Nephron progenitor cell (in vitro differentiated cells): ENCODE results near the gene NUDT6.

ENCODE experiments used
- DNase-seq: peaks from one replicate; pipeline ENCODE4 v3.0.0; 2021
- H3K27ac Mint-ChIP-seq: 2 replicates; pipeline ENCODE4 v1.8.0; 2021; ENCODE audit warnings: mild to moderate bottlenecking, moderate library complexity, mixed read lengths
- H3K27me3 Mint-ChIP-seq: 2 replicates; pipeline ENCODE4 v1.8.0; 2021; ENCODE audit warnings: mild to moderate bottlenecking, low read depth, mixed read lengths; ENCODE audit not compliant: poor library complexity
- H3K36me3 Mint-ChIP-seq: 2 replicates; pipeline ENCODE4 v1.8.0; 2021; ENCODE audit warnings: low read depth, mixed read lengths
- H3K4me1 Mint-ChIP-seq: 2 replicates; pipeline ENCODE4 v1.8.0; 2021; ENCODE audit warnings: mixed read lengths
- H3K4me3 Mint-ChIP-seq: 2 replicates; pipeline ENCODE4 v1.8.0; 2021; ENCODE audit warnings: mild to moderate bottlenecking, moderate library complexity, mixed read lengths
- H3K9me3 Mint-ChIP-seq: 2 replicates; pipeline ENCODE4 v1.8.0; 2021; ENCODE audit warnings: mild to moderate bottlenecking, moderate library complexity, mixed read lengths
- TF ChIP-seq, protein P1 (sequence below): fragments of 200-600 bp; sonication (generic); IDR thresholded peaks from 2 replicates; pipeline ENCODE4 v1.5.0; 2021; ENCODE audit warnings: antibody characterized with exemption

The NUDT6 gene

DNA sequence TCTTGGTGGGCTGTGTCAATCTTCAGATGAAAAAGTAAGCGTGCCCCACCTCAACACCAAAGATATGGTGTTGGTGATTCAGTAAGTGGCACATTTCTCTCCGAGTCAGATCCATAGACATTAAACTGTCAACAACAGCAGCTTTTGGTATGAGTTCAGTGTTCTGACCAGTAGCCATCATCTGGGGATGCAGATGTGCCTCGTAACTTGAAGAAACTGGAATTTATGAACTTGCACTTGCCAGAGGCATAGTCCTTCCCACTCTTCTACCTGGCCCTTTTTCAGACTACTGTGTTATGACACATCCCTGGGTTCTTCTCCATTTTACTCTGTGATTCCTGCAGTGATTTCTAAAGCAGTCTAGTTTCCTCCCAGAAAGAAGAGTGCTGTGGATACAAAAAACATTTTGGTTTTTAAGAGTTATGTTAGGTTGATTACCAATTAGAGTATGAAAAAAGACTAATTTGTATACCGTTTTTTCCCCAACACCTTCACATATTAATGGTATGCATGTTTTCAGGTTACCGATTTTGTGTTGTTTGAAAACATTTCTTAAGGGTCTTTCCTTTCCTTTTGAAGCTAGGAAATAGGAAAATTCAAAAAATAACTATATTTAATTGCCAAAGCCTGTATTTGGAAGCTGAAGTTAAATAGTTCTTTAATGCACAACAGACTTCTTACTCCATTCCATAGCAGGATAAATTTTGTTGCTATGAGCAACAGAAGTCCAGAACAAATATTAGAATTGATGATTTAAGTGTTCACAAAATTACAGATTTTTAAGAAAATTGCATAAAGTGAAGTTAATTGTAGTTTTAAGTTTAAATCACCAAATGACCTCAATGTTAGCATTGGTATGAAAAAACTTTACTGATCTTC is 39.3 kb downstream of the NUDT6 start:
- TF ChIP-seq, protein P1, sequence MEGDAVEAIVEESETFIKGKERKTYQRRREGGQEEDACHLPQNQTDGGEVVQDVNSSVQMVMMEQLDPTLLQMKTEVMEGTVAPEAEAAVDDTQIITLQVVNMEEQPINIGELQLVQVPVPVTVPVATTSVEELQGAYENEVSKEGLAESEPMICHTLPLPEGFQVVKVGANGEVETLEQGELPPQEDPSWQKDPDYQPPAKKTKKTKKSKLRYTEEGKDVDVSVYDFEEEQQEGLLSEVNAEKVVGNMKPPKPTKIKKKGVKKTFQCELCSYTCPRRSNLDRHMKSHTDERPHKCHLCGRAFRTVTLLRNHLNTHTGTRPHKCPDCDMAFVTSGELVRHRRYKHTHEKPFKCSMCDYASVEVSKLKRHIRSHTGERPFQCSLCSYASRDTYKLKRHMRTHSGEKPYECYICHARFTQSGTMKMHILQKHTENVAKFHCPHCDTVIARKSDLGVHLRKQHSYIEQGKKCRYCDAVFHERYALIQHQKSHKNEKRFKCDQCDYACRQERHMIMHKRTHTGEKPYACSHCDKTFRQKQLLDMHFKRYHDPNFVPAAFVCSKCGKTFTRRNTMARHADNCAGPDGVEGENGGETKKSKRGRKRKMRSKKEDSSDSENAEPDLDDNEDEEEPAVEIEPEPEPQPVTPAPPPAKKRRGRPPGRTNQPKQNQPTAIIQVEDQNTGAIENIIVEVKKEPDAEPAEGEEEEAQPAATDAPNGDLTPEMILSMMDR: no peak
- Mint-ChIP-seq H3K27me3 (no peaks in the 10 kb centered on the region), H3K27ac (peak overlapping the region; percentile 40), H3K9me3 (peaks cover 29% of the 10 kb centered on the region), H3K36me3 (peaks cover 78% of the 10 kb centered on the region), H3K4me3 (no peak overlapping the region), H3K4me1 (no peaks in the 10 kb centered on the region)
- DNase-seq: no peak

DNA sequence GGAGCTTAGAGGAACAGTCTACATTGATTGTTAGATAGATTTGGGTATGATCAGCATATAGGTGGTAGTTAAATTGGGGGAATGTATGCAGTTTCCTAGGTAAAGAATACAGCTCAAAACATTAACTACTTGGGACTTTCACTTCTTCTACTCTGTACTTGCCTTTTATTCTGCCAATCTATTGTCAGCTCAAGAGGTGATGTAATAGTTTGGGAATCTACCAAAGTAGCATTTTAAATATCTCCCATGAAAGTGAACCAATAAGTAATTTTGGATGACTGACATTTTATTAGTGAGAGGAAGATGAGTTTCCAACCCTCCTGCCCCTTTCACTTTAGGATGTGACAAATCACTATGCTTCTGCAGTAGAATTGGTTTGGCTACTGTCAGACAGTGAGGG is 43.4 kb downstream of the NUDT6 start:
- Mint-ChIP-seq H3K9me3 (peaks cover 29% of the 10 kb centered on the region), H3K27me3 (no peaks in the 10 kb centered on the region), H3K36me3 (peaks cover 64% of the 10 kb centered on the region), H3K4me1 (no peaks in the 10 kb centered on the region), H3K4me3 (no peak overlapping the region), H3K27ac (no peak overlapping the region)
- TF ChIP-seq, protein P1: no peak
- no peak for DNase-seq

DNA sequence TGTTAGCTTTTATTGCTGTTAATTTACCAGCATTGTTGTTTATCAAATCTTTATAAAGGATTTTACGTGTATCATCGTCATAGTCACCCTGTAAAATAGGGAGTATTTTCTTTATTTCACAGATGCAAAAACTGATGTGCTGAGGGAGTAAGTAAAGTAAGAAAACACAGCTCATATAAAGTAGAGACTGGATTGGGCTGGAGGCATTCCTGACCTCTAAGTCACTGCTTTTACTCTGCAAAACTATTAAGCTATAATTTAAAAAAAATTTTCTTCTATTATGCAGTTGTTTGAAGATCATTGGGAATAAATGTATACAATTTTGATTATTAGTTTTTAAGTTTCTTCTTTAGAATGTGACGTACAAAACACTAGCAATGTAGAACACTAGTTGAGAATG is 45.9 kb downstream of the NUDT6 start:
- Mint-ChIP-seq H3K4me1 (no peaks in the 10 kb centered on the region), H3K9me3 (peaks cover 38% of the 10 kb centered on the region), H3K27ac (no peak overlapping the region), H3K36me3 (peaks cover 62% of the 10 kb centered on the region), H3K4me3 (no peak overlapping the region), H3K27me3 (no peaks in the 10 kb centered on the region)
- DNase-seq: no peak
- TF ChIP-seq, protein P1: no peak

DNA sequence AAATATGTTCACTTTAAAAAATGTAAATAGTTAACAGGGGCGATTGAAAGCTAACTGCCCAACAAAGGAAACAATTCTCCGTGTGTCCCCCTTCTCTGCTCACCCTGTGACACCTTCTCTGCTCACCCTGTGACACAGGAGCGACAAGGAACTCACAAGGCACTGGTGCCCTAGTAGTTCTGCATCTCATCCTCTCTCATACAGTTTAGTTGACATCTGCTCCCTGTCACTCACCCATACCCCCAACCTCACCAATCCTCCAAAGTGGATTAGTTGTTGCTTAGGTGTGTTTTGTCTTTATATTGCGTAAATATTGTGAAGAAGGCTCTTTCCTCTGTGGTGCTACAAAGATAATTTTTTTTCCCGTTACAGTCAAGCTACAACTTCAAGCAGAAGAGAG is 46.4 kb downstream of the NUDT6 start:
- H3K4me1 Mint-ChIP-seq: no peaks in the 10 kb centered on the region
- H3K27me3 Mint-ChIP-seq: no peaks in the 10 kb centered on the region
- H3K4me3 Mint-ChIP-seq: no peak overlapping the region
- TF ChIP-seq, protein P1: no peak
- H3K27ac Mint-ChIP-seq: no peak overlapping the region
- peaks cover 62% of the 10 kb centered on the region for H3K36me3 Mint-ChIP-seq
- no peak for DNase-seq
- H3K9me3 Mint-ChIP-seq: peaks cover 38% of the 10 kb centered on the region

DNA sequence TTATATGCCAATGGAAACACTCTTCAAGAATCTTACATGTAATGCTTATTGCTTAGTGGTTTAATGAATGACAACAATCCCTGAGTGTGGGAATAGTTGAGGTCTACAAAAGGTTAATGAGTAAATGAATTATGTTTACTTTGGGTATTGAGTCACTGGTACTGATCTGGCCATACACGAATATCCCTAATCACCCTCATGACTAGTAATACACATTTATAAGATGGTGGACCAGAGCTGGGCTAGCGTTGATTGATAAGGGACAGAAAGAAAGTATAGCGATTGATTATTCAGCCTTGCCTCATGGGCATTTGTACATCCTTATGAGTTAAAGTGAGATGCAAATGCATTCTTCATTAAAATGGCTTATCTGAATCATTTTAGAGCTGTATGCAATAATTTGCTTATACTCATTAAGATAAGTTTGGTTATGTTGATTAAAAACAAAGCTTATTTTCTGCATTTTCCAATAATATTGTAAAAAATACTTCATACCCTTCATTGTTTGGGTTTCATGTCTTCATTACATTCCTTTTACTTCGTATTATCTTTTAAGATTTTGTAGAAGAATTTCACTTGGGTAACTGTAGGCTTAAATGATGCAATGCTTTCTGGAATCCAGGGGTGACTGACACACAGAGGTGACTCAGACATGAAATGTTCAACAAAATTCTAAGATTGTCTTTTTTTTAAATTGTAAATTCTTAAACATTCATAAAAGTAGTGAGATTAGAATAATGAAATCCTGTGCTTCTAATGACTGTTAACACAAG is 48.4 kb downstream of the NUDT6 start:
- no peak for DNase-seq
- TF ChIP-seq, protein P1: no peak
- Mint-ChIP-seq H3K27ac (no peak overlapping the region), H3K36me3 (peaks cover 62% of the 10 kb centered on the region), H3K4me1 (no peaks in the 10 kb centered on the region), H3K27me3 (no peaks in the 10 kb centered on the region), H3K9me3 (peaks cover 43% of the 10 kb centered on the region), H3K4me3 (no peak overlapping the region)
